Mesenchymal stem cell (in vitro differentiated cells and primary cell): ENCODE measurements around the gene DNAJC10. TPM values are rescaled to one million over a fixed set of nuclear protein-coding genes. Genes with fewer than 3 reads are reported as not detected.
A peak's percentile ranks its signal among the peaks of the same experiment; 100 is the strongest.

Experiments used
- DNase-seq: peaks from one replicate; pipeline ENCODE4 v3.0.0-alpha.2; 2013
- H2AFZ ChIP-seq: one replicate; pipeline ENCODE4 v1.6.1; 2013; ENCODE audit warnings: low read depth, mild to moderate bottlenecking, control low read depth, inconsistent platforms, low read length, moderate library complexity
- H2AK5ac ChIP-seq: 2 replicates; pipeline ENCODE4 v1.6.1; 2013; ENCODE audit warnings: low read length, moderate library complexity, mild to moderate bottlenecking, inconsistent platforms; ENCODE audit not compliant: severe bottlenecking
- H2BK120ac ChIP-seq: one replicate; pipeline ENCODE4 v1.6.1; 2013; ENCODE audit warnings: low read depth, mild to moderate bottlenecking, inconsistent platforms, low read length, moderate library complexity
- H2BK12ac ChIP-seq, 2 experiments: one replicate each; pipeline ENCODE4 v1.6.1; 2013; ENCODE audit warnings: inconsistent platforms in 2 of 2, low read length in 2 of 2, mild to moderate bottlenecking in 2 of 2, moderate library complexity in 2 of 2, control low read depth in 1 of 2
- H2BK15ac ChIP-seq: one replicate; pipeline ENCODE4 v1.6.1; 2013; ENCODE audit warnings: mild to moderate bottlenecking, low read depth, inconsistent platforms; ENCODE audit not compliant: poor library complexity, severe bottlenecking
- H2BK5ac ChIP-seq: 2 replicates; pipeline ENCODE4 v1.6.1; 2013; ENCODE audit warnings: low read depth, mild to moderate bottlenecking, low read length, control low read depth, inconsistent platforms; ENCODE audit not compliant: poor library complexity, severe bottlenecking
- H3K14ac ChIP-seq, 2 experiments: one replicate each; pipeline ENCODE4 v1.6.1; 2013; ENCODE audit warnings: inconsistent platforms in 2 of 2, low read length in 2 of 2, control low read depth in 1 of 2, mild to moderate bottlenecking in 1 of 2, moderate library complexity in 1 of 2
- H3K18ac ChIP-seq, 2 experiments: one replicate each; pipeline ENCODE4 v1.6.1; 2013; ENCODE audit warnings: inconsistent platforms in 2 of 2, low read length in 2 of 2, control low read depth in 1 of 2, low read depth in 1 of 2, mild to moderate bottlenecking in 1 of 2
- H3K23ac ChIP-seq, 2 experiments: one replicate each; pipeline ENCODE4 v1.6.1; 2013; ENCODE audit warnings: inconsistent platforms in 2 of 2, low read length in 2 of 2, mild to moderate bottlenecking in 2 of 2, moderate library complexity in 2 of 2, control low read depth in 1 of 2
- H3K27ac ChIP-seq: 2 replicates; pipeline ENCODE4 v1.5.1; 2013; ENCODE audit warnings: mild to moderate bottlenecking, moderate library complexity, low read length, control low read depth, inconsistent platforms; ENCODE audit not compliant: poor library complexity, severe bottlenecking
- H3K27me3 ChIP-seq, 2 experiments: 2 replicates each; pipeline versions ENCODE4 v1.6.1 to v1.7.0; 2013; ENCODE audit warnings: low read length in 2 of 2, mild to moderate bottlenecking in 2 of 2, moderate library complexity in 2 of 2, control low read depth in 1 of 2, inconsistent platforms in 1 of 2; ENCODE audit not compliant: control insufficient read depth in 1 of 2, insufficient read depth in 1 of 2
- H3K36me3 ChIP-seq, 2 experiments: 2 replicates each; pipeline versions ENCODE4 v1.6.1 to v1.7.0; 2013; ENCODE audit warnings: low read length in 2 of 2, control low read depth in 1 of 2, inconsistent platforms in 1 of 2, low read depth in 1 of 2, mild to moderate bottlenecking in 1 of 2; ENCODE audit not compliant: insufficient read depth in 2 of 2, control insufficient read depth in 1 of 2
- H3K4ac ChIP-seq, 2 experiments: one replicate each; pipeline ENCODE4 v1.6.1; 2013; ENCODE audit warnings: inconsistent platforms in 2 of 2, low read length in 2 of 2, mild to moderate bottlenecking in 2 of 2, moderate library complexity in 2 of 2, control low read depth in 1 of 2, low read depth in 1 of 2
- H3K4me1 ChIP-seq: 2 replicates; pipeline ENCODE4 v1.6.1; 2013; ENCODE audit warnings: low read depth, low read length, control low read depth; ENCODE audit not compliant: control insufficient read depth, insufficient read depth
- H3K4me2 ChIP-seq: 2 replicates; pipeline ENCODE4 v1.6.1; 2013; ENCODE audit warnings: low read length, mild to moderate bottlenecking, inconsistent platforms; ENCODE audit not compliant: poor library complexity, severe bottlenecking
- H3K4me3 ChIP-seq, 2 experiments: 2 replicates each; pipeline versions ENCODE4 v1.5.1 to v1.7.0; 2013; ENCODE audit warnings: low read length in 2 of 2, mild to moderate bottlenecking in 2 of 2, control low read depth in 1 of 2, low read depth in 1 of 2; ENCODE audit not compliant: insufficient read depth in 1 of 2
- H3K79me1 ChIP-seq: replicated peaks from 2 replicates; pipeline ENCODE4 v1.6.1; 2013; ENCODE audit warnings: mild to moderate bottlenecking, control low read depth, low read length, inconsistent platforms; ENCODE audit not compliant: poor library complexity, severe bottlenecking
- H3K9ac ChIP-seq: 2 replicates; pipeline ENCODE4 v1.7.0; 2013; ENCODE audit warnings: mild to moderate bottlenecking, low read length, moderate library complexity
- H3K9me3 ChIP-seq: 2 replicates; pipeline ENCODE4 v1.7.0; 2013; ENCODE audit warnings: mild to moderate bottlenecking, low read length; ENCODE audit not compliant: control insufficient read depth
- H4K8ac ChIP-seq: one replicate; pipeline ENCODE4 v1.6.1; 2013; ENCODE audit warnings: inconsistent platforms, mild to moderate bottlenecking, low read length, moderate library complexity
- H4K91ac ChIP-seq: one replicate; pipeline ENCODE4 v1.6.1; 2013; ENCODE audit warnings: mild to moderate bottlenecking, low read length, inconsistent platforms
- WGBS: methylation state at CpG from one replicate; pipeline ENCODE4 v1.1.7; 2013; ENCODE audit warnings: mixed read lengths; 5-methylcytosine and 5-hydroxymethylcytosine counted together
- small RNA-seq: library from polyadenylated mRNA; stranded (forward); fragments of <200 nt; extraction: miRNeasy Mini kit (QIAGEN cat#:217004); gene quantifications from one replicate; pipeline ENCODE3, GENCODE V24; 2013; ENCODE audit warnings: low read depth

The DNAJC10 gene

DNA sequence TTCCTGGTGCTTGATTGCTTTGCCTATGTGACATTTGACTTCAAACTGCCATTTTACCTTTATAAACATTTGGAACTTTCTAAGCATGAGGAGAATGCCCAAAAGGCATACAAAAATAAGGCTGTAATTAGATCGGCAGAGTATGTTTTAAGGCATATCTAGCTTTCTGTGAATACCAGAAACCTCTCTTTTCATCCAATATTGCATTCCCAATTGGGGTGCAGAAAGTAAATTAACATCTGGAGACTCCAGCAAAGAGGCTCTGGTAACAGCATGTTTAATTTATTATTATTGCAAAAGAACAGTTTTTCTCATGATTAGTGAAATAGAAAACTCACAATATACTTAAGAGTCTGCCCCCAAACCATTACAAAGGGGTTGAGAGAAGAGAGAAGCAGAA lies 118.2 kb downstream of the DNAJC10 start:
- Histone ChIP-seq H3K23ac (no peak overlapping the region), H3K4me3 (peak overlapping the region in 1 of 2 experiments; percentile 45), H3K18ac (no peak overlapping the region), H3K27me3 (no peaks in the 10 kb centered on the region), H3K79me1 (no peaks in the 10 kb centered on the region), H4K8ac (no peak overlapping the region), H2BK12ac (no peak overlapping the region), H3K9me3 (no peaks in the 10 kb centered on the region), H2AK5ac (no peak overlapping the region), H3K4me1 (no peaks in the 10 kb centered on the region), H3K27ac (no peak overlapping the region), H3K9ac (peak overlapping the region; percentile 53), H3K14ac (no peak overlapping the region), H2BK5ac (no peak overlapping the region), H4K91ac (no peak overlapping the region), H2AFZ (no peak overlapping the region), H2BK15ac (no peak overlapping the region), H3K36me3 (no peaks in the 10 kb centered on the region), H3K4me2 (no peak overlapping the region), H3K4ac (no peak overlapping the region), H2BK120ac (no peak overlapping the region)
- WGBS: no CpG with 5 or more reads among the region's 1 CpG
- DNase-seq: no peak

DNA sequence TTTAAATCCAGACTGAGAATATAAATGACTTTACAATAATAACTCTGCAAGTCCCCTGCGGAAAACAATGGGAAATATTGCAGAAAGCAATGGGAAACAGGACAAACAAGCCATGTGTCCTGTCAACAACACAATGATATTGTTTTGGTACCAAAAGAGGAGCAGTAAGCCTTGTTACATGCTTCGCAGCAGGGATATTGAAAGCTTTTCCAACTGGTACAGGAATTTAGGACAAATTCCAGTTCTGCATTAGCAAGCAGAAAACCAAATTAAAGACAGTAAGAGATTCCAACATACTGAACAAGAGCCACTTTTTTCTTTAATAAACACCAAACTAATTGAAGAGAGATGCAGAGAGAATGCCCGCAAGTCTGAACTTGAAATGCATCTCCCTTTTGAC lies 120.4 kb downstream of the DNAJC10 start:
- Histone ChIP-seq H3K9ac (no peak overlapping the region), H3K27ac (no peak overlapping the region), H3K18ac (no peak overlapping the region), H2AFZ (no peak overlapping the region), H3K23ac (no peak overlapping the region), H3K4me3 (no peak overlapping the region), H3K4ac (no peak overlapping the region), H2BK120ac (no peak overlapping the region), H3K9me3 (no peaks in the 10 kb centered on the region), H3K4me1 (no peaks in the 10 kb centered on the region), H3K4me2 (no peak overlapping the region), H3K36me3 (no peaks in the 10 kb centered on the region), H2BK12ac (no peak overlapping the region), H2BK5ac (no peak overlapping the region), H2AK5ac (no peak overlapping the region), H2BK15ac (no peak overlapping the region), H3K14ac (no peak overlapping the region), H4K8ac (no peak overlapping the region), H3K27me3 (no peaks in the 10 kb centered on the region), H4K91ac (no peak overlapping the region), H3K79me1 (no peaks in the 10 kb centered on the region)
- WGBS: 94% methylated on average over 3 of the region's 3 CpGs
- no peak for DNase-seq

Small RNAs within 50 kb of the gene (small RNA-seq; reads per million reads assigned to genes)
- not detected for gene RF00019
